HEK293 (cell line): ENCODE data around the gene SYTL1.
A peak's percentile ranks its signal among the peaks of the same experiment; 100 is the strongest.

ENCODE experiments used
- CTCF ChIA-PET: fragments of 350-600 bp; formaldehyde crosslinking; extraction: SDS; loops from one replicate; lab custom pipeline; 2021; ENCODE audit warnings: antibody characterized with exemption; lab: Yijun Ruan, JAX
- POLR2A ChIA-PET: fragments of 300-600 bp; formaldehyde crosslinking; extraction: SDS; loops from one replicate; lab custom pipeline; 2020; ENCODE audit warnings: antibody characterized with exemption, inconsistent platforms; lab: Yijun Ruan, JAX
- H3K27ac ChIP-seq: fragments of 200-500 bp; sonication (Bioruptor generic); 2 replicates; pipeline ENCODE4 v1.5.1; 2014; ENCODE audit warnings: low read depth, low read length, control low read depth, inconsistent platforms; ENCODE audit errors: extremely low read depth
- H3K36me3 ChIP-seq, 2 experiments: fragments of 200-500 bp in 1 of 2; sonication (Bioruptor generic) in 1 of 2; 1 replicate in 1 of 2; 2 replicates in 1 of 2; pipeline ENCODE4 v1.5.1; 2014 to 2017; ENCODE audit warnings: inconsistent platforms in 2 of 2, low read length in 2 of 2; ENCODE audit not compliant: control insufficient read depth in 2 of 2, insufficient read depth in 1 of 2
- H3K4me1 ChIP-seq: fragments of 200-500 bp; sonication (Bioruptor generic); 2 replicates; pipeline ENCODE4 v1.5.1; 2014; ENCODE audit warnings: mild to moderate bottlenecking, low read length, inconsistent platforms; ENCODE audit not compliant: control insufficient read depth, insufficient read depth
- H3K4me3 ChIP-seq: 2 replicates; pipeline ENCODE4 v1.5.1; 2011; ENCODE audit warnings: low read depth, mild to moderate bottlenecking, control low read depth, low read length, moderate library complexity
- H3K9me3 ChIP-seq: fragments of 200-500 bp; sonication (Bioruptor generic); 2 replicates; pipeline ENCODE4 v1.5.1; 2014; ENCODE audit warnings: low read depth, low read length, inconsistent platforms; ENCODE audit not compliant: control insufficient read depth, insufficient read depth
- GFI1B ChIP-seq: fragments of 450-650 bp; formaldehyde crosslinking; IDR thresholded peaks from 2 replicates; pipeline ENCODE4 v1.5.1; 2016; ENCODE audit warnings: missing biosample characterization, missing genetic modification characterization
- HOXD13 ChIP-seq: sonication (generic); formaldehyde crosslinking; IDR thresholded peaks from 2 replicates; pipeline ENCODE4 v1.8.0; 2022; ENCODE audit warnings: missing genetic modification reagents, borderline replicate concordance
- KLF1 ChIP-seq: fragments of 450-650 bp; formaldehyde crosslinking; IDR thresholded peaks from 2 replicates; pipeline ENCODE4 v1.5.1; 2016; ENCODE audit warnings: missing biosample characterization, missing genetic modification characterization
- PRDM1 ChIP-seq: fragments of 450-650 bp; formaldehyde crosslinking; IDR thresholded peaks from 2 replicates; pipeline ENCODE4; 2016; ENCODE audit warnings: missing biosample characterization, missing genetic modification characterization
- SALL2 ChIP-seq: fragments of 450-650 bp; formaldehyde crosslinking; IDR thresholded peaks from 2 replicates; pipeline ENCODE4 v1.5.0; 2017; ENCODE audit warnings: missing biosample characterization, mild to moderate bottlenecking, missing genetic modification characterization, borderline replicate concordance
- ZBTB1 ChIP-seq: fragments of 450-650 bp; formaldehyde crosslinking; IDR thresholded peaks from 2 replicates; pipeline ENCODE4 v1.5.1; 2016; ENCODE audit warnings: missing biosample characterization, missing genetic modification characterization
- ZBTB21 ChIP-seq: fragments of 450-650 bp; formaldehyde crosslinking; IDR thresholded peaks from 2 replicates; pipeline ENCODE4 v1.5.1; 2017; ENCODE audit warnings: missing biosample characterization, missing genetic modification characterization
- ZBTB8A ChIP-seq: fragments of 450-650 bp; formaldehyde crosslinking; IDR thresholded peaks from 2 replicates; pipeline ENCODE4 v1.5.1; 2016; ENCODE audit warnings: missing biosample characterization, missing genetic modification characterization
- ZEB2 ChIP-seq: fragments of 450-650 bp; formaldehyde crosslinking; IDR thresholded peaks from 2 replicates; pipeline ENCODE4 v1.5.1; 2016; ENCODE audit warnings: missing biosample characterization, missing genetic modification characterization
- ZFHX2 ChIP-seq: fragments of 450-650 bp; formaldehyde crosslinking; conservative IDR thresholded peaks from 2 replicates; pipeline ENCODE4 v1.5.1; 2016; ENCODE audit warnings: missing biosample characterization, missing genetic modification characterization
- ZIC2 ChIP-seq: fragments of 450-650 bp; formaldehyde crosslinking; IDR thresholded peaks from 2 replicates; pipeline ENCODE4 v1.5.1; 2016; ENCODE audit warnings: missing biosample characterization, missing genetic modification characterization
- ZNF140 ChIP-seq: fragments of 450-650 bp; formaldehyde crosslinking; IDR thresholded peaks from 2 replicates; pipeline ENCODE4 v1.5.1; 2016; ENCODE audit warnings: missing biosample characterization, missing genetic modification characterization
- ZNF2 ChIP-seq: fragments of 450-650 bp; formaldehyde crosslinking; IDR thresholded peaks from 2 replicates; pipeline ENCODE4 v1.5.1; 2016; ENCODE audit warnings: missing biosample characterization, missing genetic modification characterization
- ZNF202 ChIP-seq: fragments of 450-650 bp; formaldehyde crosslinking; IDR thresholded peaks from 2 replicates; pipeline ENCODE4 v1.5.1; 2016; ENCODE audit warnings: missing biosample characterization, missing genetic modification characterization, borderline replicate concordance
- ZNF354C ChIP-seq: fragments of 450-650 bp; formaldehyde crosslinking; IDR thresholded peaks from 2 replicates; pipeline ENCODE4 v1.5.1; 2016; ENCODE audit warnings: missing biosample characterization, missing genetic modification characterization, low read depth, borderline replicate concordance
- ZNF423 ChIP-seq: fragments of 450-650 bp; formaldehyde crosslinking; IDR thresholded peaks from 2 replicates; pipeline ENCODE4 v1.5.1; 2016; ENCODE audit warnings: missing biosample characterization, missing genetic modification characterization
- ZNF544 ChIP-seq: fragments of 450-650 bp; formaldehyde crosslinking; IDR thresholded peaks from 2 replicates; pipeline ENCODE4 v1.5.0; 2017; ENCODE audit warnings: missing biosample characterization, missing genetic modification characterization
- ZNF549 ChIP-seq: fragments of 450-650 bp; IDR thresholded peaks from 2 replicates; pipeline ENCODE4 v1.5.1; 2018; ENCODE audit warnings: missing biosample characterization, missing genetic modification characterization, mild to moderate bottlenecking, inconsistent platforms, moderate library complexity
- ZNF624 ChIP-seq: fragments of 450-650 bp; formaldehyde crosslinking; IDR thresholded peaks from 2 replicates; pipeline ENCODE4 v1.5.1; 2017; ENCODE audit warnings: missing biosample characterization, missing genetic modification characterization
- ZNF677 ChIP-seq: fragments of 450-650 bp; IDR thresholded peaks from 2 replicates; pipeline ENCODE4 v1.5.0; 2018; ENCODE audit warnings: missing biosample characterization, mild to moderate bottlenecking, missing genetic modification characterization, moderate library complexity
- ZNF777 ChIP-seq: fragments of 450-650 bp; formaldehyde crosslinking; IDR thresholded peaks from 2 replicates; pipeline ENCODE4 v1.5.1; 2017; ENCODE audit warnings: missing biosample characterization, missing genetic modification characterization, borderline replicate concordance
- TF ChIP-seq, protein P1 (sequence below): fragments of 450-650 bp; formaldehyde crosslinking; IDR thresholded peaks from 2 replicates; pipeline ENCODE4 v1.5.1; 2017; ENCODE audit warnings: missing biosample characterization, missing genetic modification characterization
- TF ChIP-seq, protein P2 (sequence below): fragments of 450-650 bp; IDR thresholded peaks from 2 replicates; pipeline ENCODE4 v1.5.1; 2018; ENCODE audit warnings: missing biosample characterization, mild to moderate bottlenecking, missing genetic modification characterization
- TF ChIP-seq, protein P3 (sequence below): fragments of 450-650 bp; formaldehyde crosslinking; conservative IDR thresholded peaks from 2 replicates; pipeline ENCODE4 v1.5.1; 2016; ENCODE audit warnings: low read depth, missing biosample characterization, missing genetic modification characterization
- TF ChIP-seq, protein P4 (sequence below): fragments of 450-650 bp; formaldehyde crosslinking; IDR thresholded peaks from 2 replicates; pipeline ENCODE4 v1.5.1; 2016; ENCODE audit warnings: missing biosample characterization, missing genetic modification characterization

Gene SYTL1

DNA sequence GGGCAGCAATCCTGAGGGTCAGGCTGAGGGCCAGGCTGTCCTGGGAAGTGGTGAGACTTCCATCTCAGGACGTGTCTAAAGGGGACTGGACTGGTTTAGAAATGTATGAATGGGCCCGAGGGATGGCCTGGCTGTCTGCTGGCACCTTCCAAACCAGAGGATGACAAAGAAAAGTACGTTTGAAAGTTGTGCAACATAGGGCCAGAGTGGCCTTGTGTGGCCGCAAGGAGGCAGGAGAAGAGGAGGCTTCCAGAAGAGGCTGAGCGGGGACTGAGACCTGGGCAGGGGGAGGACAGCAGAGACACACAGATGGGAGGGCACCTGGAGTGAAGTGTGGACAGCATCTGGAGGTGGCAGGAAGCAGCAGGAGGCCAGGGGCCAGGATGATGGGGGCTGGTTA is 2.6 kb upstream of the SYTL1 start (continued):
- TF ChIP-seq, protein P1, sequence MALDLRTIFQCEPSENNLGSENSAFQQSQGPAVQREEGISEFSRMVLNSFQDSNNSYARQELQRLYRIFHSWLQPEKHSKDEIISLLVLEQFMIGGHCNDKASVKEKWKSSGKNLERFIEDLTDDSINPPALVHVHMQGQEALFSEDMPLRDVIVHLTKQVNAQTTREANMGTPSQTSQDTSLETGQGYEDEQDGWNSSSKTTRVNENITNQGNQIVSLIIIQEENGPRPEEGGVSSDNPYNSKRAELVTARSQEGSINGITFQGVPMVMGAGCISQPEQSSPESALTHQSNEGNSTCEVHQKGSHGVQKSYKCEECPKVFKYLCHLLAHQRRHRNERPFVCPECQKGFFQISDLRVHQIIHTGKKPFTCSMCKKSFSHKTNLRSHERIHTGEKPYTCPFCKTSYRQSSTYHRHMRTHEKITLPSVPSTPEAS (tag by site-specific recombination) = no peak
- TF ChIP-seq ZNF544 (tag by site-specific recombination) = no peak
- TF ChIP-seq PRDM1 (tag by site-specific recombination) = no peak
- no peak for TF ChIP-seq ZNF2 (tag by site-specific recombination)
- TF ChIP-seq GFI1B (tag by site-specific recombination) = no peak
- TF ChIP-seq ZNF140 = no peak
- TF ChIP-seq ZNF549 (tag by site-specific recombination) = no peak
- TF ChIP-seq ZNF423 = no peak
- TF ChIP-seq, protein P2, sequence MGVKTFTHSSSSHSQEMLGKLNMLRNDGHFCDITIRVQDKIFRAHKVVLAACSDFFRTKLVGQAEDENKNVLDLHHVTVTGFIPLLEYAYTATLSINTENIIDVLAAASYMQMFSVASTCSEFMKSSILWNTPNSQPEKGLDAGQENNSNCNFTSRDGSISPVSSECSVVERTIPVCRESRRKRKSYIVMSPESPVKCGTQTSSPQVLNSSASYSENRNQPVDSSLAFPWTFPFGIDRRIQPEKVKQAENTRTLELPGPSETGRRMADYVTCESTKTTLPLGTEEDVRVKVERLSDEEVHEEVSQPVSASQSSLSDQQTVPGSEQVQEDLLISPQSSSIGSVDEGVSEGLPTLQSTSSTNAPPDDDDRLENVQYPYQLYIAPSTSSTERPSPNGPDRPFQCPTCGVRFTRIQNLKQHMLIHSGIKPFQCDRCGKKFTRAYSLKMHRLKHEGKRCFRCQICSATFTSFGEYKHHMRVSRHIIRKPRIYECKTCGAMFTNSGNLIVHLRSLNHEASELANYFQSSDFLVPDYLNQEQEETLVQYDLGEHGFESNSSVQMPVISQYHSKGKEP (tag by site-specific recombination) = no peak
- TF ChIP-seq ZBTB1 = no peak
- no peak for TF ChIP-seq ZBTB8A (tag by site-specific recombination)
- peak; percentile 38; the same call in 1 of the 2 replicates for TF ChIP-seq ZIC2 (tag by site-specific recombination)
- peak; percentile 30; the same call in 1 of the 2 replicates for TF ChIP-seq ZFHX2 (tag by site-specific recombination)
- no peak for TF ChIP-seq HOXD13 (CRISPR knock-in tag)
- no peak for TF ChIP-seq ZBTB21
- TF ChIP-seq ZNF677 (tag by site-specific recombination) = no peak
- no peak for TF ChIP-seq ZNF202 (tag by site-specific recombination)
- 0 out of 2 replicates have a peak, but pooled peaks have one; percentile 14 for TF ChIP-seq ZEB2 (tag by site-specific recombination)
- no peak for TF ChIP-seq ZNF777 (tag by site-specific recombination)
- no peak for TF ChIP-seq KLF1
- no peak for TF ChIP-seq ZNF354C (tag by site-specific recombination)
- TF ChIP-seq ZNF624 (tag by site-specific recombination) = no peak

DNA sequence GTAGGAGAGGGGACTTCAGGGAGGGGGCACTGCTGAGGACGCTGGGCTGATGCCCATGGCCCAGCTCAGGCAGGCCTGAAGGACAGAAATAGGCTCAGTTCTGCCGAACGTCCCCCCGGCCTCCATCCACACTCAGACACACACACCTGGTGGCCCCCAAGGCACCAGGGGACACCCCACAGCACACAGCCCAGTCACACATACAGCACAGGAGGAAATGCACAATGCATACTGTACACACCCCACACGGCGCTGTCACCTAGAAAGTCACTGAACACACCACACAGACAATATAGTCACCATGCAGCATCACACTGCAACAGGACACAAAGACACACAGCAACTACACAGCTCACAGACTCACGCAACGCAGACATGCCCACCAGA is 562 bp downstream of the SYTL1 start:
- Histone ChIP-seq H3K27ac (no peak overlapping the region; the same call in 1 of the 2 replicates), H3K4me3 (peak overlapping the region; percentile 43), H3K9me3 (no peaks in the 10 kb centered on the region), H3K36me3 (peaks cover 0 to 6% of the 10 kb centered on the region in 2 experiments; a peak in 1 of 3 replicates), H3K4me1 (peaks cover 3% of the 10 kb centered on the region; the same call in 1 of the 2 replicates)
- POLR2A ChIA-PET = interaction anchor here (2.2 kb wide), 1 partner anchor 23 kb away, joined by 8 read pairs; no protein-coding TSS in a partner anchor
- TF ChIP-seq ZNF2 (tag by site-specific recombination) = peak; percentile 53; the same call in 1 of the 2 replicates
- TF ChIP-seq SALL2 (tag by site-specific recombination) = 0 out of 2 replicates have a peak, but pooled peaks have one; percentile 24
- TF ChIP-seq, protein P3, sequence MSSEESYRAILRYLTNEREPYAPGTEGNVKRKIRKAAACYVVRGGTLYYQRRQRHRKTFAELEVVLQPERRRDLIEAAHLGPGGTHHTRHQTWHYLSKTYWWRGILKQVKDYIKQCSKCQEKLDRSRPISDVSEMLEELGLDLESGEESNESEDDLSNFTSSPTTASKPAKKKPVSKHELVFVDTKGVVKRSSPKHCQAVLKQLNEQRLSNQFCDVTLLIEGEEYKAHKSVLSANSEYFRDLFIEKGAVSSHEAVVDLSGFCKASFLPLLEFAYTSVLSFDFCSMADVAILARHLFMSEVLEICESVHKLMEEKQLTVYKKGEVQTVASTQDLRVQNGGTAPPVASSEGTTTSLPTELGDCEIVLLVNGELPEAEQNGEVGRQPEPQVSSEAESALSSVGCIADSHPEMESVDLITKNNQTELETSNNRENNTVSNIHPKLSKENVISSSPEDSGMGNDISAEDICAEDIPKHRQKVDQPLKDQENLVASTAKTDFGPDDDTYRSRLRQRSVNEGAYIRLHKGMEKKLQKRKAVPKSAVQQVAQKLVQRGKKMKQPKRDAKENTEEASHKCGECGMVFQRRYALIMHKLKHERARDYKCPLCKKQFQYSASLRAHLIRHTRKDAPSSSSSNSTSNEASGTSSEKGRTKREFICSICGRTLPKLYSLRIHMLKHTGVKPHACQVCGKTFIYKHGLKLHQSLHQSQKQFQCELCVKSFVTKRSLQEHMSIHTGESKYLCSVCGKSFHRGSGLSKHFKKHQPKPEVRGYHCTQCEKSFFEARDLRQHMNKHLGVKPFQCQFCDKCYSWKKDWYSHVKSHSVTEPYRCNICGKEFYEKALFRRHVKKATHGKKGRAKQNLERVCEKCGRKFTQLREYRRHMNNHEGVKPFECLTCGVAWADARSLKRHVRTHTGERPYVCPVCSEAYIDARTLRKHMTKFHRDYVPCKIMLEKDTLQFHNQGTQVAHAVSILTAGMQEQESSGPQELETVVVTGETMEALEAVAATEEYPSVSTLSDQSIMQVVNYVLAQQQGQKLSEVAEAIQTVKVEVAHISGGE (tag by site-specific recombination) = no peak
- TF ChIP-seq, protein P4, sequence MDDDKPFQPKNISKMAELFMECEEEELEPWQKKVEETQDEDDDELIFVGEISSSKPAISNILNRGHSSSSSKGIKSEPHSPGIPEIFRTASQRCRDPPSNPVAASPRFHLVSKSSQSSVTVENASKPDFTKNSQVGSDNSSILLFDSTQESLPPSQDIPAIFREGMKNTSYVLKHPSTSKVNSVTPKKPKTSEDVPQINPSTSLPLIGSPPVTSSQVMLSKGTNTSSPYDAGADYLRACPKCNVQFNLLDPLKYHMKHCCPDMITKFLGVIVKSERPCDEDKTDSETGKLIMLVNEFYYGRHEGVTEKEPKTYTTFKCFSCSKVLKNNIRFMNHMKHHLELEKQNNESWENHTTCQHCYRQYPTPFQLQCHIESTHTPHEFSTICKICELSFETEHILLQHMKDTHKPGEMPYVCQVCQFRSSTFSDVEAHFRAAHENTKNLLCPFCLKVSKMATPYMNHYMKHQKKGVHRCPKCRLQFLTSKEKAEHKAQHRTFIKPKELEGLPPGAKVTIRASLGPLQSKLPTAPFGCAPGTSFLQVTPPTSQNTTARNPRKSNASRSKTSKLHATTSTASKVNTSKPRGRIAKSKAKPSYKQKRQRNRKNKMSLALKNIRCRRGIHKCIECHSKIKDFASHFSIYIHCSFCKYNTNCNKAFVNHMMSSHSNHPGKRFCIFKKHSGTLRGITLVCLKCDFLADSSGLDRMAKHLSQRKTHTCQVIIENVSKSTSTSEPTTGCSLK (tag by site-specific recombination) = 0 out of 2 replicates have a peak, but pooled peaks have one; percentile 63
- CTCF ChIA-PET = interaction anchor here (0.5 to 4.6 kb wide), 6 partner anchors 10 to 866 kb away, joined by 3 to 27 read pairs (median 6); no protein-coding TSS in a partner anchor
